Esophagus muscularis mucosa (tissue), 3 donors: ENCODE measurements around the gene PLS1.
"Not testable (repeated sequence)": the region's sequence is repeated elsewhere in the genome, so short reads cannot be mapped to it uniquely, and the experiment has no call there.

Source experiments
- POLR2A ChIP-seq: fragments of 450-650 bp; IDR thresholded peaks from one replicate; pipeline ENCODE4 v1.6.1; 2017; ENCODE audit warnings: antibody characterized with exemption, moderate library complexity, mild to moderate bottlenecking, low read depth
- POLR2AphosphoS5 ChIP-seq, 2 donors: sonication (generic); formaldehyde crosslinking; IDR thresholded peaks; one replicate each; pipeline ENCODE4 v1.6.1; 2017; ENCODE audit warnings: antibody characterized with exemption in 2 of 2
- TF ChIP-seq, protein P1 (sequence below), 3 experiments: fragments of 200-600 bp in 2 of 3; fragments of 450-650 bp in 1 of 3; sonication (generic) in 2 of 3; IDR thresholded peaks; one replicate each; pipeline ENCODE4 v1.5.1; 2017 to 2019; ENCODE audit warnings: antibody characterized with exemption in 3 of 3, mild to moderate bottlenecking in 2 of 3, moderate library complexity in 1 of 3

DNA sequence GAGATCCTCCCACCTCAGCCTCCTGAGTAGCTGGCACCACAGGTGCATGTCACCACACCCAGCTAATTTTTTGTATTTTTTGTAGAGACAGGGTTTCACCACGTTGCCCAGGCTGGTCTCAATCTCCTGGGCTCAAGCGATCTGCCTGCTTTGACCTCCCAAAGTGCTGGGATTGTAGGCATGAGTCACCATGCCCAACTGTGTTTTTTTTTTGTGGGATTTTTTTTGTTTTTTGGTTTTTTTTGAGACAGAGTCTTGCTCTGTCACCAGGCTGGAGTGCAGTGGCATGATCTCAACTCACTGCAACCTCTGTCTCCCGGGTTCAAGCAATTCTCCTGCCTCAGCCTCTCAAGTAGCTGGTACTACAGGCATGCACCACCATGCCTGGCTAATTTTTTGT lies 26.8 kb upstream of the PLS1 start:
- TF ChIP-seq, protein P1, sequence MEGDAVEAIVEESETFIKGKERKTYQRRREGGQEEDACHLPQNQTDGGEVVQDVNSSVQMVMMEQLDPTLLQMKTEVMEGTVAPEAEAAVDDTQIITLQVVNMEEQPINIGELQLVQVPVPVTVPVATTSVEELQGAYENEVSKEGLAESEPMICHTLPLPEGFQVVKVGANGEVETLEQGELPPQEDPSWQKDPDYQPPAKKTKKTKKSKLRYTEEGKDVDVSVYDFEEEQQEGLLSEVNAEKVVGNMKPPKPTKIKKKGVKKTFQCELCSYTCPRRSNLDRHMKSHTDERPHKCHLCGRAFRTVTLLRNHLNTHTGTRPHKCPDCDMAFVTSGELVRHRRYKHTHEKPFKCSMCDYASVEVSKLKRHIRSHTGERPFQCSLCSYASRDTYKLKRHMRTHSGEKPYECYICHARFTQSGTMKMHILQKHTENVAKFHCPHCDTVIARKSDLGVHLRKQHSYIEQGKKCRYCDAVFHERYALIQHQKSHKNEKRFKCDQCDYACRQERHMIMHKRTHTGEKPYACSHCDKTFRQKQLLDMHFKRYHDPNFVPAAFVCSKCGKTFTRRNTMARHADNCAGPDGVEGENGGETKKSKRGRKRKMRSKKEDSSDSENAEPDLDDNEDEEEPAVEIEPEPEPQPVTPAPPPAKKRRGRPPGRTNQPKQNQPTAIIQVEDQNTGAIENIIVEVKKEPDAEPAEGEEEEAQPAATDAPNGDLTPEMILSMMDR (IDR thresholded peaks at IDR 0.05): not testable (repeated sequence)
- not testable (repeated sequence) for TF ChIP-seq POLR2A; POLR2AphosphoS5 (IDR thresholded peaks at IDR 0.05)
